Dermis microvascular lymphatic vessel endothelial cell (primary cell): ENCODE measurements around the gene GPR33. TPM values are rescaled to one million over a fixed set of nuclear protein-coding genes. Genes with fewer than 3 reads are reported as not detected.
"Not testable (repeated sequence)": the region's sequence is repeated elsewhere in the genome, so short reads cannot be mapped to it uniquely, and the experiment has no call there.

Source experiments
- DNase-seq, 2 donors: peaks; one replicate each; pipeline versions ENCODE4 v3.0.0 to v3.0.0-alpha.2; 2010; ENCODE audit warnings: low read depth in 2 of 2
- total RNA-seq: library from RNA; depleted of rRNA; stranded (reverse); fragments of >200 nt; gene quantifications from 2 replicates; pipeline ENCODE4 v1.2.1, GENCODE V29; 2014

GPR33 gene, protein sequence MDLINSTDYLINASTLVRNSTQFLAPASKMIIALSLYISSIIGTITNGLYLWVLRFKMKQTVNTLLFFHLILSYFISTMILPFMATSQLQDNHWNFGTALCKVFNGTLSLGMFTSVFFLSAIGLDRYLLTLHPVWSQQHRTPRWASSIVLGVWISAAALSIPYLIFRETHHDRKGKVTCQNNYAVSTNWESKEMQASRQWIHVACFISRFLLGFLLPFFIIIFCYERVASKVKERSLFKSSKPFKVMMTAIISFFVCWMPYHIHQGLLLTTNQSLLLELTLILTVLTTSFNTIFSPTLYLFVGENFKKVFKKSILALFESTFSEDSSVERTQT
- total RNA-seq, result not detected in 2 replicates

DNA sequence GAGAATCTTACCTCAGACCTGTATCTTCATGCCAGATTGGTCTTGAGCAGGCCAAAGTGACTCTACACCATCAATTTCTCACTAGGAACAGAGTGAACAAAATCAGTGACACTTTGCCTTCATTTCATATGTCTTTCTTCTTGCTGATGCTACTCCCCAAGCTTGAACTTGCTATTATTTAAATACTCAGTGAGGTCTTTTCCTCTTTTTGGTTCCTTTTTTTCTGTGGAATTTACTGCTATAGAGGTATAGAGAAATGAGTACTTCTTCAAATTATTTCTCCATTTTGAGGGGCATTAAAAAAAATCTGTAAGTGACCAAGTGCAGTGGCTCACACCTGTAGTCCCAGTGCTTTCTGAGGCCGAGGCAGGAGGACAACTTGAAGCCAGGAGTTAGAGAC is at the start of gene GPR33:
Gene GPR33 (minus strand): TSS at position 154 of the 400 bp plus-strand sequence. CDS start 4,074 bp downstream, outside the sequence.
- no peak for DNase-seq

DNA sequence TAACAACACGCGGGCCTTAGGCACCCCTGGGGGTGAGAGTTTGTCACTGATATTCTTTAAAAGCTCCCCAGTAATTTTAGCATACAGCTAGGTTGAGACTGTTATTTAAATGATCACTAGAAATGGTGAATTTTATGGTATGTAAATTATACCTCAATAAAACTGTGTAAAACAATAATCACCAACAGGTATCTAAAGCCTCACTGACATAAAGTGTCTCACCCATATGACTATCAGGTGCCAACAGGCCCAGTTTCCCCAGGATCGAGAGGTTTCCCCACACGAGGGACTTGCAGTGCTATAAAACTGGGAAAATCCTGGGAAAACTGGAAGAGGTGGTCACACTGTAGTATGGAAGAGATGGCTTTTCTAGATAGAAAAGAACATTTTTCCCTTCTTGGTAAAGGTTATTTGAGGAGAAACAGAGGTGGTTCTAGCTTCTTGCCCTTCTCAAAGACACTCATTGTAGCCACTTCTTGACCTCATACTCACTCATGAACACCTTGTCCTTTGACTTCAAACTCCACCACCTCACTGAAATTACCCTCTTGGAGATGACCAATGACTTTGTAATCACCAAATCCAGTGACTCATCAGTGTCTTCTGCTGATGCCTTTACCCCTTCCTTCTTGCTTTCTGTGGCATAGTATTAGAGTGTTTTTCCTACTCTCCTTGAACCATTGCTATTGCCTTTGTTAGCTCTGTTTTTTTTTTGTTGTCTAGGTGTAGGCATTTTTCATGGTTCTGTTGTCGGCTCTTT is 48.5 kb upstream of the GPR33 start:
- DNase-seq, result no peak

DNA sequence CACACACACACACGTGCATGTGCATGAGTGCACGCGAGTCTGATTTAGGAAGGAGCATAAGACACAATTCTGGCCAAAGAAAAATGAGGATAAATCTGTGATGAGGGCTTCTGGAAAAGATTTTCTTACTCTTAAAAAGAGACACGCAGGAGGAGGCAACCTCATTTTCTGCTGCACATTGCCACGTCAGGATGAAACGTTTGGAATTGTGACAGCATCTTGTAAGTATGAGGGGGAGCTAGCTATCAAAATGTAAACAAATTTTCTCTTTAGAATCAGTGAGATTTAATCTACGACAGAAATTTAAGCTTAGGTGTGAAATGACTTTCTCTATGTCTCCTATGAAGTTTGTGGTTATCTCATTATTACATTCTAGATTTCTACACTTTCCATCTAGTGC is 42.3 kb upstream of the GPR33 start:
- DNase-seq, result no peak

DNA sequence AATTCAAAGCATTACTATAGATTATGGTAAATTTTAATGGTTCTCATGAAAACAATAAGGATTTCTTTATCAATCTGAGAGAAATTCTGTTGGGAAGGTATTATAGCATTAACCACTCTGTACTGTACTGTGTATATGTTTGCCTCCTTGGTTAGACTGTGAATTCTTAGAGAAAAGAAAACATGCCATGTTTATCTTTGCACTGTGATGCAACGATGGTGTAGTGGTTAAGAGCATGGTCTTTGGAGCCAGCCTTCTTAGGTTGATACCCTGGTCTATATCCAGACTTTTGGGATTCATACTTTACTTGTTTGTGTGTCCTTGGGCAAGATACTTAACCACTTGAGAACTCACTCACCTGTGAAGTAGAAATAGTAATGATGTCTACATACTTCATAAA is 41.2 kb upstream of the GPR33 start:
- no peak for DNase-seq

DNA sequence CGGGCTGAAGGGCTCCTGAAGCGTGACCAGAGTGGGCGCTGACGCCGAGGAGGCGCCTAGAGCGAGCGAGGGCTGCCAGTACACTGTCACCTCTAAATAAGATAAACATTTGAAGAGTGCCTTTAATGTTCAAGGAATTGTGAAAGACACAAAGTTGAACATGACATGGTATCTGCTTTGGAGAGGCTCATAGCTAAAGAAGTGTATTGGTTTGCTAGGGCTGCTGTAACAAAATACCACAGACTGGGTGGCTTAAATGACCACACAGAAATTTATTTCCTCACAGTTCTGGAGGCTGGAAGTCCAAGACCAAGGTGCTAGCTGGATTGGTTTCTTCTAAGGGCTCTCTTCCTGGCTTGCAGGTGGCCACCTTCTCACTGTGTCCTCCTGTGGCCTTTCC is 39.7 kb upstream of the GPR33 start:
- no peak for DNase-seq

DNA sequence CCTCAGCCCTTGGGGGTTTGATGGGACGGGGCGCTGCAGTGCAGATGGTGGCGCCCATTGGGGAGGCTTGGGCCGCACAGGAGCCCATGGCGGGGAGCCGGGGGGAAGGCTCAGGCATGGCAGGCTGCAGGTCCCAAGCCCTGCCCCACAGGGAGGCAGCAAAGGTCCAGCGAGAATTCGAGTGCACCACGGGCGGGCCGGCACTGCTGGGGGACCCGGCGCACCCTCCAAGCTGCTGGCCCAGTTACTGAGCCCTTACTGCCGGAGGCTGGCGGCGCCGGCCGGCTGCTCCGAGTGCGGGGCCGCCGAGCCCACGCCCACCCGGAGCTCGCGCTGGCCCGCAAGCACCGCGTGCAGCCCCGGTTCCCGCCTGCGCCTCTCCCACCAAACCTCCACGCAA is 39.2 kb upstream of the GPR33 start:
- no peak for DNase-seq

DNA sequence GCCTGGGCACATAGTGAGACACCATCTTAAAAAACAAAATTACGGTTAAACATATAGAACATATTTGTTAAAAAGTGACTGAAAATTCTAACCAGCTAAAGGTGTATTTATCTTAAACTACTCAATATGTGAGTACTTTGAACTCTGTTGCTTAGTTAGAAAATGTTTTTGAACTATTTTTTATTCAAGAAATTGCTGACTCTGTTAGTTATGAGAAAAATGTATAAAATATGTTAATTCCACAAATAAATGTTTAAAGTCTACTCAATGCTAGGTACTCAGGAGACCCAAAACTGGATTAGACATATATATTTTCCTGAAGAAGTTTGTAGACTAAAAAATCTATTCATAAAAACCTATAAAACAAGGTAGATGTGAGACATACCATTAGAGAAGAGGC is 23.0 kb upstream of the GPR33 start:
- DNase-seq, result no peak

DNA sequence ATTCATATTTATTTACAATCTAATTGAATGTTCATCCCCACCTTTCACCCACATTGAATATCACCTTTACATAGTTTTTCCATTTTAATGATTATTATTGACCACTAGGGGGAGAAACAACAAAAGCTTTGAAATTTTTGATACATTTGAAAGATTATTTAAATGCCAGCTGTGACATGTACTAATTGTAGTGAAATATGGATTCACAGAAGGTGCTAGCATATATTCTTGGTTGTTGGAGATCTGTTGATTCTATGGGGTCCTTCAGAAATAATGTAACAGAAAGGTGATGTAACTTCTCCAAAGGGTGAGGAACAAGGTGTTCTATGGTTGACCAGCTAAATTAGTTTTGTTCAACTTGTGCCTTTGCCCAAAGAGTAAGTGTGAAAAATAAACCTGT is 22.4 kb upstream of the GPR33 start:
- peak; percentile 17 to 23 for DNase-seq

DNA sequence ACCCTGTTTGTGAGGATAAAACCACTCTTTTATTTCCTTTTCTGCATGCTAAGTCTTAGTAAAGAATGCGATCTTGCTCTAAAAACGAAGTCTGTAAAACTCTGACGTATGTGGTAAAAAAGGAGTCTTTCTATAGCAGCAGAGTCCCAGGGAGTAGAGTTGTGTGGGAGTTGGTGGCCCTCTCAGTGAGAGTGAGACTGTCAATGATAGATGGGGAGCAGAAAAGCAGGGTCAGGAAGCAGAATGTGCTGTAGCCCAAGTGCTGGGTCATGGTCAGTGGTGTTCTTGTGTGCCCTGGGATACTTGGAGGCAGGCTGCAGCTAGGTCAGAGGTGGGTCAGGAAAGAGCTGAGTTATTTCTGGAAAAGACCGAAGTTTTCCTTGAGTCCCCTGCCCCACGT is 20.3 kb upstream of the GPR33 start:
- DNase-seq, result no peak

DNA sequence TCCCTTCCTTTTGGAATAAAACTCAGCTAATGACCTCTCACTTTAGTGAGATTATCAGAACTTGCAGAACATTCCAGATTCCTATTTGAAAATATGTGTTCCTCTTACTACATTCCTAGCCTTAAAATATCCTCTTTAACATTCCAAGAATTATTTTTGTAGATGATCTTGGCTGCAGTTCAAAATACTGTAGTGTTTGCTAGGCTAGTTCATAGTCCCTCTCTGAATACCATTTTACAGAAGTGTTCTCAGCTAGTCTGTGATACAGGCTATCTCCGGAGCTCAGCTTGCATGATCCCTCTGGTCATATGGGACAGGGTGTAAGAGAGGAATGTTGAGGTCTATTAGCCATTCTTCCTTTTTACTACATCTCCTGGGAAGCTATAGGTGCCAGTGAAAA is 17.6 kb upstream of the GPR33 start:
- DNase-seq, result peak in 1 of 2 donors; percentile 23

DNA sequence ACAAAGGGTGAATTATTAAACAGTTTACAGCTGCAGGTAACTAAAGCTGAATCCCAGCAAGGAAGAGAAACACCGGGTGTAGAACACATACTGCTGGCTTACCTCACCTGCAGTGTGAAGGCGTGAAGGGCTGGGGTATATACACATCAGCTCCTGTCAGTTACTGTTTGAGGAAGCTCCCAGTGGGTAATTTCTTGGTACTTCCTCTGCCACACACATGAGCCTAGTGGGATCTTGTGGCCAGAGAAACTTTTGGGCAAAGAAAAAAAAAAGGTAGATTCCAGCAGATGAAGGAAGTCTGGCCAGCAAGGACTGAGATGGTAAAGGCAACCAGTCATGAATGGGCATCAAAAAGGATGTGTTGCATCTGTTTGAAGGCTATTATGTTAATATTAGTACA is 14.0 kb upstream of the GPR33 start:
- DNase-seq, result no peak

DNA sequence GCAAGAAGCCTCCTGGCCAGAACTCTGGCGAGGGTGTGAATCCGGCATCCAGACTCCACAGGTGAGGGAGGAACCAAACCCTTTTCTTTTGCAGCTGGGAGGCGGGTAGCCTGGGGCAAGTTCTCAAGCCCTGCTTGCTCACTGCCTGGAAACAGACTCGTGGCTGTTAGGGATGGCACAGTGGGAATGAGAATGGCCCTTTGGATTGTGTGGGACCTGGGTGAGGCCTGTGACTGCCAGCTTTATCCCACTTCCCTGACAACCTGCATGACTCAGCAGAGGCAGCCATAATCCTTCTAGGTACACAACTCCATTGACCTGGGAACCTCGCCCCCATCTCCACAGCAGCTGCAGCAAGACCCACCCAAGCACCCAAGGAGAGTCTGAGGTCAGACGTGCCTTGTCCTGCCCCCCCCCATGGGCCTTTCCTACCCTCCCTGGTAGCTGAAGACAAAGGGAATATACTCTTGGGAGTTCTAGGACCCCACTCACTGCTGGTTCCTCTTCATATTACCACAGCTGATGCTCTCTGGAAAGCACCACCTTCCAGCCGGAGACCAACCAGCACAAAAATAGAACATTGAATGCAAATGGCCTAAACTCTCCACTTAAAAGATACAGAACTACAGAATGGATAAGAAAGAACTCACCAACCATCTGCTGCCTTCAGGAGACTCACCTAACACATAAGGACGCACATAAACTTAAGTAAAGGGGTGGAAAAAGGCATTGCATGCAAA is 5.1 kb upstream of the GPR33 start:
- DNase-seq, result no peak

DNA sequence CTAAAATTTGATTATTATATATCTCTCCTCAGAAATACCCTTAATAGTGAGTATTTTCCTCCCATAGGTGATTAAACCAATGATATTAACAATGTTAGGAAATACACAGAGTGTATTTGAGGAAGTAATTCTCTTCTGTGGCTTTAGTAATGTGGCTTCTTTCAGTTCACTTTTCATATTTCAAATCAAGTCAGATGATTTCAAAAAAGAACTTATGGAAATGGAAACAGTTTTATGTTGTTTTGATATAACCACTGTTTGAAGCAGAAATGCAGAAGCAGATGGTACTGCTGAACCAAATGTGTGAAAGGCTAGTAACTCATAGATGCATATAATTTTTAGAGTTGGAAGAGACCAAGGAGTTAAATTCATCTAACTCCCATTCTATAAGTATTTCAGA is 1.9 kb upstream of the GPR33 start:
- no peak for DNase-seq

DNA sequence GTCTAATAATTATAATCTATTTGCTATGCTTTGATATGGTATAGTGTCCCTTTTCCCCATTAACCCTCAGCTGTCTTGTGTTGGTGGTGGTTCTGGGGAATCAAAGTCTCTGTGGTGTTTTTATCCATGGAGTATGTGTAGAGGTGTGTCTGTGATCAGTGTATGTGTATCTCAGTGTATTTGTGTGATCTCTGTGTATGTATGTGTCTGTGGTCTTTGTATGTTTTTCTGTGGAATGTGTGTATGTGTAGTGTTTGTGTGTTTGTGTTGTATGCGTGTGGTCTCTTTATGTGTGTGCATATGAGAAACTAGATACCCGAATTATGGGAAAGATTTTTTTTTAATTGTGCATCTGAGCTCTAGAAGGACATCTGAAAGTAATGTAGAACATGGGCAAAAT is 1.1 kb downstream of the GPR33 start:
- DNase-seq, result no peak

DNA sequence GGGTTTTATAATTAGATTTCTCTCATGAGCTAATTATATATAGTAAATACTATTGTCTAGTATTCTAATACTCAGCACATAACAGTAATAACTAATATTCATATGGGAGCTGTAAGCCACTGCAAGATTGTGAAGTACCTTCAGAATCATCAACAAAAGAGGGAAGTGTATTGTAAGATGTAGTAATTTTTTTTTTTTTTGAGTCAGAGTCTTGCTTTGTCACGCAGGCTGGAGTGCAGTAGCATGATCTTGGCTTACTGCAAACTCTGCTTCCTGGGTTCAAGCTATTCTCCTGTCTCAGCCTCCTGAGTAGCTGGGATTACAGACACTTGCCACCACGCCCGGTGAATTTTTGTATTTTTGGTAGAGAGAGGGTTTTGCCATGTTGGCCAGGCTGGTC is 3.1 kb downstream of the GPR33 start:
- DNase-seq, result no peak

DNA sequence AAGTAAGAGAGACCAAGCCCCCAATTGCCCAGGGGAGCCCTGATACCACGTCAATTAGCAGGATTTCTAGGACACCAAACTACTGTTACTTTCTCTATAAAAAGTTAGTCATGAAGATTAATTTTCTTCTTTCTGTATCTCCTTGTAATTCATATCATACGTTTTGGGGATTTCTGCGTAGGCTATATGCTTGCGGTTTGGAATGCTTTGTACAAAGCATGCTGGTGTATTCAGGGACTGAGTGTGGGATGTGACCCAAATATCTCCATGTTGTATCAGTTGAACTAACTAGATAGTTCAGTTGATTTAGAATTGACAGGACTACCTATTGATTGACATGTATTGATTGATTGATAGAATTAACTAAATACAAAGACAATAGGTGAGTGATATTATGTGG is 7.7 kb downstream of the GPR33 start:
- DNase-seq, result no peak

DNA sequence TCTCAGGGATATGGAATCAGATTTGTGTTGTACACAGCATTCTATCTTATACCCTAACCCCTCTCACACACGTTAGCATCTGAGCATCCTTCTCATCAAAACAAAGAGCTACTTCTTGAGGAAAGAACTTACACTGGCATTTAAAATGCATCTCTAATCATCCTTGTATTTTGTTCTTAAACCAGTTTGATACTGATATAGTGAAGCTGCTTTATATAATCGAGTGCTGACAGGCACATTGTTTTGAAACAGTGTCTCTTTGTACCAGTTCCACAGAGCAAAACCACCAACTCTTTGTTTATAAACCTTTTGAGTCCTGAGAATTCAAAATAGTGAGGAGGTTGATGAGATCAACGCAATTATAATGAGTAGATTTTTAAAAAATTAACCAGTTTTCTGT is 8.8 kb downstream of the GPR33 start:
- DNase-seq, result no peak

DNA sequence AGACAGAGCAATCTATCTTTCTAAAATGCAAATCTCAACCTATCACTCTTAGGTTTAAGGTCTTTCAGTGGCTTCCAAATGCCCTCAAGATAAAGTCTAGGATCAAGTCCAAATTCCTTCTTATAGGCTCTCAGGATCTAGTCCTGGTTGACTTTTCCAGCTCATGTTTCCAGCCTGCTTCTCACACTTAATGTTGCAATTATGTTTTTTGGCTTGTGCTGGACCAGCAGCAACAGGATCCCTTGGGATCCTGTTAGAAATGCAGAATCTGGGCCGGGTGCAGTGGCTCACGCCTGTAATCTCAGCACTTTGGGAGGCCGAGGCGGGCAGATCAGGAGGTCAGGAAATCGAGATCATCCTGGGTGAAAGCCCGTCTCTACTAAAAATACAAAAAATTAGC is 10.6 kb downstream of the GPR33 start:
- DNase-seq, result no peak

DNA sequence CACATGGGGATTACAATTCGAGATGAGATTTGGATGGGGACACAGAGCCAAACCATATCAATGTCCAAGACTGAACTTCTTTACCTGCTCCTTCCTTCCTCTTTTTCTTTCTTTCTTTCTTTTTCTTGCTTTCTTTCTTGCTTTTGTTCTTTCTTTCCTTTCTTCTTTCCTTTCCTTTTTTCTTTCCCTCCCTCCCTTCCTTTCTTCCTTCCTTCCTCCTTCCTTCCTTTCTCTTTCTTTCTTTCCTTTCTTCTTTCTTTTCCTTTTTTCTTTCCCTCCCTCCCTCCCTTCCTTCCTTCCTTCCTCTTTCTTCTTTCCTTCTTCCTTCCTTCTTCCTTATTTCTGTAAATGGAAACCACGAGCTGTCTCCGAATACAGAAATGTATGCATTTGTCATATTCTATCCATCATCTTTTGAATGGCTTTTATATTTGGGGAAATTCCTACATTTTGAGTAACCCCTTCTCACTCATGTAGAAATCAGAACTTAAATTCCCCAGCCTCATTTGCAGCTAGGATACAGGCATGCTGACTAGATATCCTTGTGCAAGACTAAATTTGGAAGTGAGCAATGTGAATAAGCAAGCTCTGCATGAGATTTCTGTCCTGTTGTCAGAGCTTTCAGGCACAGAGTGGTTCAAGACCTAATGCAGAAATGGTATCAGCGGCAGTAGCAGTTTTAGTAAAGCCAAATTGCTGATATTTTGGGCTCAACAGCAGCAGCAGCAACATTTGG is 11.5 kb downstream of the GPR33 start:
- no peak for DNase-seq

DNA sequence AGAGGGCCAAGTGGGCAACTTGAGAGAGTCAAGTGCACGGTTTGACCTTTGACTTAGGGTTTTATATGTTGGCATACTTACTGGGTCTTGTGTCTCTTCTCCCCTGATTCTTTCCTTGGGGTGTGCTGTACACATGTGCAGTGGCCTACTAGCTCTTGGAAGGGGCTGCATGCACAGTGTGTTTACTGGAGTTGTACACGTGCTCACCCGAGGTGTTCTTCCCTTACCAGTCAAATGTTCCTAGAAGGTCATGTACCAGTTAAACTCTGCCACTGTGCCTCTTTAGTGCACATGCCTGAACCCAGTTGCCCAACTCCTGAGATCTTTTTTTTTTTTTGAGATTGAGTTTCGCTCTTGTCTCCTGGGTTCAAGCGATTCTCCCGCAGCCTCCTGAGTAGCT is 21.3 kb downstream of the GPR33 start:
- DNase-seq, result no peak

DNA sequence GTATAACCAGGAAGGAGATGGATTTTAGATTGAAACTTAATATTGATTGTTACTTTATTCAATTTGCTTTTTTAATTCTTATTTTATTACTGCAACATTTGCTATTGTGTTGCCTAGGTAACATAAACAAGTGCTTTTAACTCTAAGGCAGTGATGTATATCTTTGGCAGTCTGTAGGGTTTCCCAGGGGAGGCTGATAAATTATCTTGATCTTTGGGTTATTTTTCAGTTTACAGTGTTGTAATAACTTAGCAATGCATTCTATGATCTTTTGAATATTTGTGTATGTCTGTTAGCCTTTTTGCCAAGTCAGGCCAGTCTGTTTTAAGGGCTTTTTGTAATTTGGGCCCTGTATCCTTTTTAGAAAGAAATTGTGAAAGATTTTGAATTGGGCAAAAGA is 22.7 kb downstream of the GPR33 start:
- DNase-seq, result no peak

DNA sequence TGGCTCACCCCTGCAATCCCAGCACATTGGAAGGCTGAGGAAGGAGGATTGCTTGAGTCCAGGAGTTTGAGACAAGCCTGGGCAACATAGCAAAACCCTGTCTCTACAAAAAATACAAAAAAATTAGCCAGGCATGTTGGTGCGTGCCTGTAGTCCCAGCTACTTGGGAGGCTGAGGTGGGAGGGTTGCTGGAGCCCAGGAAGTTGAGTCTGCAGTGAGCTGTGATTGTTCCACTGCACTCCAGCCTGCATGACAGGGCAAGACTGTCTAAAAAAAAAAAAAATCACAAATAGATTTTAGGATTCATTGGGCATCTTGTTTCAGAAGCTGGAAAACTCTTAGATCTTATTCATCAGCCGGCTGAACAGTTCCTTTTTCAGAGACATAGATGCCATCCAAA is 25.4 kb downstream of the GPR33 start:
- DNase-seq, result not testable (repeated sequence)
